Stomach (tissue), 9 donors: ENCODE data around the gene SSR1. TPM values are rescaled to one million over a fixed set of nuclear protein-coding genes. Genes with fewer than 3 reads are reported as not detected.

Source experiments
- DNase-seq, 2 donors: peaks; one replicate each; pipeline versions ENCODE4 v3.0.0 to v3.0.0-alpha.2; 2013 to 2019
- H3K27ac ChIP-seq, 5 donors: fragments of 200-600 bp in 4 of 5; sonication (generic) in 4 of 5; one replicate each; pipeline ENCODE4 v1.5.1; 2013 to 2019; ENCODE audit warnings: mild to moderate bottlenecking in 1 of 5, moderate library complexity in 1 of 5
- H3K27me3 ChIP-seq, 3 donors: fragments of 200-600 bp; sonication (generic); one replicate each; pipeline ENCODE4 v1.5.1; 2017 to 2019; ENCODE audit warnings: mixed run types in 1 of 3
- H3K36me3 ChIP-seq, 4 donors: fragments of 200-600 bp; sonication (generic); 1 replicate in 3 of 4; 2 replicates in 1 of 4; pipeline ENCODE4 v1.5.1; 2016 to 2019
- H3K4me1 ChIP-seq, 4 donors: fragments of 200-600 bp; sonication (generic); one replicate each; pipeline ENCODE4 v1.5.1; 2016 to 2019
- H3K4me3 ChIP-seq, 4 donors: fragments of 200-600 bp; sonication (generic) in 3 of 4; one replicate each; pipeline ENCODE4 v1.5.1; 2016 to 2019; ENCODE audit warnings: mild to moderate bottlenecking in 1 of 4
- H3K9me3 ChIP-seq, 4 donors: fragments of 200-600 bp; sonication (generic); one replicate each; pipeline ENCODE4 v1.5.1; 2016 to 2019
- CTCF ChIP-seq, 7 experiments: fragments of 450-650 bp in 4 of 7; fragments of 200-600 bp in 3 of 7; sonication (generic) in 3 of 7; IDR thresholded peaks; one replicate each; pipeline ENCODE4 v1.5.1; 2016 to 2019; ENCODE audit warnings: antibody characterized with exemption in 7 of 7, control low read depth in 2 of 7, mild to moderate bottlenecking in 1 of 7
- EP300 ChIP-seq: sonication (generic); formaldehyde crosslinking; IDR thresholded peaks from one replicate; pipeline ENCODE4 v1.6.1; 2017; ENCODE audit warnings: antibody characterized with exemption
- POLR2A ChIP-seq, 4 donors: fragments of 450-650 bp; IDR thresholded peaks; one replicate each; pipeline ENCODE4 v1.6.1; 2016; ENCODE audit warnings: antibody characterized with exemption in 4 of 4, control low read depth in 2 of 4, mild to moderate bottlenecking in 1 of 4, moderate library complexity in 1 of 4
- POLR2AphosphoS5 ChIP-seq, 3 donors: sonication (generic); formaldehyde crosslinking; IDR thresholded peaks; one replicate each; pipeline ENCODE4 v1.6.1; 2016; ENCODE audit warnings: antibody characterized with exemption in 3 of 3
- WGBS, 5 donors: extraction: QIAGEN DNeasy Blood & Tissue Kit in 3 of 5; methylation state at CpG; one replicate each; pipeline versions ENCODE4 v1.1.5 to v1.1.7; 2013 to 2018; 5-methylcytosine and 5-hydroxymethylcytosine counted together
- intact Hi-C: fragments of 100-400 bp; cut with DNase I; formaldehyde crosslinking; loops from one replicate; pipeline ENCODE4 v1.15.1; 2023; ENCODE audit warnings: low total_unique reads
- polyA plus RNA-seq, 3 donors: library from polyadenylated mRNA; stranded (reverse); fragments of 200-250 nt; gene quantifications; one replicate each; pipeline ENCODE4 v1.2.3, GENCODE V29; 2013
- total RNA-seq, 5 donors: library from RNA; depleted of rRNA; stranded (reverse); fragments of >200 nt; gene quantifications; one replicate each; pipeline versions ENCODE4 v1.1.0 to v1.2.3, GENCODE V29; 2014 to 2016
- donor health status: healthy with polysubstance abuse.
- donor health status: Bipolar disorder and iron deficiency.
- donor health status: healthy.

The SSR1 gene
- total and polyA plus RNA-seq, 8 donors: 11.6 to 62.4 (median 30.1) TPM

- peaks cover 38 to 58% (median 48%) of the 10 kb centered on the region in 4 donors for H3K4me1 ChIP-seq
- peak in 1 of 2 donors; percentile 85 for DNase-seq
- no peaks in the 10 kb centered on the region for H3K9me3 ChIP-seq
- peak overlapping the region; percentile 73 to 89 (median 77) for H3K27ac ChIP-seq
- no peak overlapping the region for H3K4me3 ChIP-seq
- 5 to 11% (median 6%) methylated on average over 7 of the region's 7 CpGs for WGBS, 5 donors
- H3K36me3 ChIP-seq: peaks cover 37 to 68% (median 55%) of the 10 kb centered on the region in 4 donors
- no peaks in the 10 kb centered on the region for H3K27me3 ChIP-seq
- TF ChIP-seq CTCF (IDR thresholded peaks at IDR 0.05) (peak in 5 of 7 experiments; percentile 70 to 88 (median 86)), POLR2A (IDR thresholded peaks at IDR 0.05) (no peak)
- intact Hi-C loops: loop anchor here (5.0 kb wide), 1 partner anchor 561 kb away; no protein-coding TSS in a partner anchor
Observed at GRCh38 chr6:7243179-7243981, 69.6 kb downstream of the SSR1 start.

GRCh38 chr6:7242835-7243178 is 70.2 kb downstream of the SSR1 start:
- intact Hi-C loops: loop anchor here (5.0 kb wide), 1 partner anchor 561 kb away; no protein-coding TSS in a partner anchor
- Histone ChIP-seq H3K4me3 (no peak overlapping the region), H3K27me3 (no peaks in the 10 kb centered on the region), H3K36me3 (peaks cover 31 to 62% (median 49%) of the 10 kb centered on the region in 4 donors), H3K4me1 (peaks cover 38 to 58% (median 49%) of the 10 kb centered on the region in 4 donors), H3K9me3 (no peaks in the 10 kb centered on the region), H3K27ac (peak overlapping the region; percentile 73 to 89 (median 77))
- TF ChIP-seq POLR2A (IDR thresholded peaks at IDR 0.05): no peak
- no peak for TF ChIP-seq POLR2AphosphoS5 (IDR thresholded peaks at IDR 0.05)
- DNase-seq: no peak
- WGBS, 5 donors: 67 to 73% (median 68%) methylated on average over 4 of the region's 4 CpGs

- H3K4me1 ChIP-seq: peaks cover 40 to 65% (median 52%) of the 10 kb centered on the region in 4 donors
- peak; percentile 70 to 91 for DNase-seq
- peaks cover 23 to 53% (median 41%) of the 10 kb centered on the region in 4 donors for H3K36me3 ChIP-seq
- TF ChIP-seq EP300 (no peak), POLR2AphosphoS5 (IDR thresholded peaks at IDR 0.05) (peak in 2 of 3 donors; percentile 40 to 58), POLR2A (IDR thresholded peaks at IDR 0.05) (no peak), CTCF (IDR thresholded peaks at IDR 0.05) (no peak)
- H3K9me3 ChIP-seq: no peaks in the 10 kb centered on the region
- H3K27me3 ChIP-seq: no peaks in the 10 kb centered on the region
- intact Hi-C loops: loop anchor here (5.0 kb wide), 1 partner anchor 560 kb away; no protein-coding TSS in a partner anchor
- WGBS, 5 donors: 22 to 49% (median 37%) methylated on average over 13 of the region's 13 CpGs
- H3K27ac ChIP-seq: peak overlapping the region; percentile 76 to 89 (median 81)
- no peak overlapping the region for H3K4me3 ChIP-seq
Observed at GRCh38 chr6:7241709-7242645, 71.0 kb downstream of the SSR1 start.

- intact Hi-C loops: loop anchor here (5.0 kb wide), 1 partner anchor 559 kb away; no protein-coding TSS in a partner anchor
Observed at GRCh38 chr6:7241160-7241559, 71.8 kb downstream of the SSR1 start.

More at GRCh38 chr6:7241160-7241559, 71.8 kb downstream of the SSR1 start:
- no peak overlapping the region for H3K4me3 ChIP-seq
- H3K27ac ChIP-seq: peak overlapping the region; percentile 76 to 89 (median 81)
- H3K36me3 ChIP-seq: peaks cover 14 to 45% (median 33%) of the 10 kb centered on the region in 4 donors
- H3K9me3 ChIP-seq: no peaks in the 10 kb centered on the region
- TF ChIP-seq POLR2AphosphoS5 (IDR thresholded peaks at IDR 0.05) (peak in 1 of 3 donors; percentile 23), CTCF (IDR thresholded peaks at IDR 0.05) (no peak)
- no peaks in the 10 kb centered on the region for H3K27me3 ChIP-seq
- peak; percentile 45 to 66 for DNase-seq
- 37 to 57% (median 50%) methylated on average over 10 of the region's 10 CpGs for WGBS, 5 donors
- peaks cover 45 to 73% (median 60%) of the 10 kb centered on the region in 4 donors for H3K4me1 ChIP-seq
